Thoracic aorta (tissue), 2 donors: Measurements from ENCODE around the gene BSPRY. TPM values are rescaled to one million over a fixed set of nuclear protein-coding genes. Genes with fewer than 3 reads are reported as not detected.

Source experiments
- ATAC-seq: fragments of 150-250 bp; one replicate; pipeline ENCODE4 v1.8.0; 2017; ENCODE audit warnings: low read depth; ENCODE audit not compliant: insufficient number of reproducible peaks, low FRiP score
- DNase-seq: peaks from one replicate; pipeline ENCODE4 v3.0.0-alpha.2; 2020; ENCODE audit warnings: low spot score
- H3K27ac ChIP-seq, 2 donors: fragments of 200-600 bp; sonication (generic); 1 replicate in 1 of 2; 2 replicates in 1 of 2; pipeline ENCODE4 v1.5.1; 2016; ENCODE audit warnings: mild to moderate bottlenecking in 2 of 2, moderate library complexity in 2 of 2
- H3K27me3 ChIP-seq: fragments of 200-600 bp; sonication (generic); replicated peaks from 2 replicates; pipeline ENCODE4 v1.6.0; 2016; ENCODE audit warnings: mild to moderate bottlenecking; ENCODE audit not compliant: insufficient read depth
- H3K36me3 ChIP-seq: fragments of 200-600 bp; sonication (generic); one replicate; pipeline ENCODE4 v1.5.1; 2016
- H3K4me1 ChIP-seq, 2 donors: fragments of 200-600 bp; sonication (generic); 1 replicate in 1 of 2; 2 replicates in 1 of 2; pipeline versions ENCODE4 v1.5.1 to v1.6.0; 2016; ENCODE audit warnings: low read depth in 2 of 2, mild to moderate bottlenecking in 1 of 2; ENCODE audit not compliant: control insufficient read depth in 1 of 2
- H3K4me3 ChIP-seq: fragments of 200-600 bp; sonication (generic); 2 replicates; pipeline ENCODE4 v1.5.1; 2016; ENCODE audit warnings: mild to moderate bottlenecking
- H3K9me3 ChIP-seq: fragments of 200-600 bp; sonication (generic); 2 replicates; pipeline ENCODE4 v1.5.1; 2016
- total RNA-seq, 2 donors: library from RNA; depleted of rRNA; stranded (reverse); fragments of >200 nt; gene quantifications; one replicate each; pipeline versions ENCODE4 v1.1.0 to v1.2.3, GENCODE V29; 2016
- TF ChIP-seq, protein P1 (sequence below): fragments of 200-600 bp; sonication (generic); IDR thresholded peaks from one replicate; pipeline ENCODE4 v1.5.1; 2019; ENCODE audit warnings: antibody characterized with exemption

The BSPRY gene
- total RNA-seq, 2 donors from 2014 or later, result 0.14 TPM; not detected in 1

DNA sequence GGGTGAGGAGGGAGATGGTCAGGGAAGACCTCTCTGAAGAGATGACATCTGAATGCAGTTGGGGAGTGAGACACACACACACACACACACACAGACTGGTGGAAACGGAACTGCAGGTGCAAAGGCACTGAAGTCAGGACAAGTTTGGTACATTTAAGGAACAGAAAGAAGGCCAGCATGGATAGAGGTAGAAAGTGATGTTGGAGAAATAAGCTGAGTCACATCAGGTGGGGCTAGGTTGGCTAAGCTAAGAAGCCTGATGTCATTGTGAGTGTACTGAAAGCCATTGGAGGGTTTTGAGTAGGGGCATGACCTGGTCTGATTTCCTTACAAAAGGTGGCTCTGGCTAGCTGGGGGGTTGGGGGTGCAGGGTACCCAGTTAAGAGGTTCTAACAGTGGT lies 3.1 kb downstream of the BSPRY start:
- no peak overlapping the region for H3K4me3 ChIP-seq
- ATAC-seq, result no peak
- peaks cover 4 to 13% of the 10 kb centered on the region in 2 donors for H3K4me1 ChIP-seq
- no peaks in the 10 kb centered on the region for H3K36me3 ChIP-seq
- no peak for DNase-seq
- no peaks in the 10 kb centered on the region for H3K9me3 ChIP-seq
- H3K27ac ChIP-seq, result no peak overlapping the region
- TF ChIP-seq, protein P1, sequence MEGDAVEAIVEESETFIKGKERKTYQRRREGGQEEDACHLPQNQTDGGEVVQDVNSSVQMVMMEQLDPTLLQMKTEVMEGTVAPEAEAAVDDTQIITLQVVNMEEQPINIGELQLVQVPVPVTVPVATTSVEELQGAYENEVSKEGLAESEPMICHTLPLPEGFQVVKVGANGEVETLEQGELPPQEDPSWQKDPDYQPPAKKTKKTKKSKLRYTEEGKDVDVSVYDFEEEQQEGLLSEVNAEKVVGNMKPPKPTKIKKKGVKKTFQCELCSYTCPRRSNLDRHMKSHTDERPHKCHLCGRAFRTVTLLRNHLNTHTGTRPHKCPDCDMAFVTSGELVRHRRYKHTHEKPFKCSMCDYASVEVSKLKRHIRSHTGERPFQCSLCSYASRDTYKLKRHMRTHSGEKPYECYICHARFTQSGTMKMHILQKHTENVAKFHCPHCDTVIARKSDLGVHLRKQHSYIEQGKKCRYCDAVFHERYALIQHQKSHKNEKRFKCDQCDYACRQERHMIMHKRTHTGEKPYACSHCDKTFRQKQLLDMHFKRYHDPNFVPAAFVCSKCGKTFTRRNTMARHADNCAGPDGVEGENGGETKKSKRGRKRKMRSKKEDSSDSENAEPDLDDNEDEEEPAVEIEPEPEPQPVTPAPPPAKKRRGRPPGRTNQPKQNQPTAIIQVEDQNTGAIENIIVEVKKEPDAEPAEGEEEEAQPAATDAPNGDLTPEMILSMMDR, result no peak
- no peaks in the 10 kb centered on the region for H3K27me3 ChIP-seq

DNA sequence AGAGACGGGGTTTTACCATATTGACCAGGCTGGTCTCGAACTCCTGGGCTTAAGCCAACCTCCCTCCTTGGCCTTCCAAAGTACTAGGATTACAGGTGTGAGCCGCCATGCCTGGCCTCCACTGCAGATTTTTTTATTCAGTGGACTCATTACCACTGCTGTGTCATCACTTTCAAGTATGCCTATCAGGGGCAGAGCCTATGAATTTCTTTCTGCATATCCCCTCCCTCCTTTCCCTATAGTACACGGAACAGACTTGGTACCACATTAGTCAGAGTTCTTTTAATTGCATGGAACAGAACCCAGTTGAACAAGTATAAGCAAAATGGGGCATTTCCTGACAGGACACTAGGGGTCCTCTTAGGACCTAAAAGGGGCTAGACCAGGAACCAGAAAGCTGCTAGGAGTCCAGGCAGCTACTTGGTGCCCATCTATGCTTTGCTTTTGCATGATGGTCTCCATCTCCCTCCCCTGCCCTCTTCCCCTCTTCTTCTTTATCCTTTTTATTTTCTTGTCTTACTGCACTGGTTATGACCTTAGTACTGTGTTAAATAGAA lies 5.8 kb downstream of the BSPRY start:
- no peaks in the 10 kb centered on the region for H3K36me3 ChIP-seq
- no peaks in the 10 kb centered on the region for H3K27me3 ChIP-seq
- no peaks in the 10 kb centered on the region for H3K9me3 ChIP-seq
- TF ChIP-seq, protein P1, result no peak
- no peak for DNase-seq
- H3K27ac ChIP-seq, result no peak overlapping the region
- peaks cover under 1 to 7% of the 10 kb centered on the region in 2 donors for H3K4me1 ChIP-seq
- no peak for ATAC-seq
- H3K4me3 ChIP-seq, result no peak overlapping the region

DNA sequence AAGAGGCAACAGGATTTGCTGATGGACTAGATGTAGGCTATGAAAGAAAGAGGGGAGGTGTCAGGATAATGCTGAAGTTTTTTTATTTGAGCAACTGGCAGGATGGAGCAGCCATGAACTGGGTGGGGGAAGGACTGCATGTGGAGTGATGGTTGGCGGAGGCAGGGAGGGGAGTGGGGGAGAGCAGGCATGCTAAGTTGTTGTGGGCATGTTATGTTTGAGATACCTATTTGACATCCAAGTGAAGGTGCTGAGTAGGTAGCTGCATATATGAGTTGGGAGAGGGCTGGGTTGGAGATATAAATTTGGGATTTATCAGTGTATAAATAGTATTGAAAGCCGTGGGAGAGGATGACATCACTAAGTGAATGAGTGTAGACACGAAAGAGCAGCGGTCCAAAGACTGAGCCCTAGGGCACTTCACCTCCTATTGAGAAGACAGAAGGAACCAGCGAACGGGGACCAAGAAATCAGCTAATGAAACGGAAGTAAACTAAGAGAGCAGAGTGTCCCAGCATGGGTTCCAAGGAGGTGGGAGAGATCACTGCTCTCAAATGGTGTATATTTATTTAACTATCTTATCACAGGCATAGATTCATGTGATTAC lies 7.4 kb downstream of the BSPRY start:
- H3K4me3 ChIP-seq, result no peak overlapping the region
- H3K27me3 ChIP-seq, result no peaks in the 10 kb centered on the region
- TF ChIP-seq, protein P1, result no peak
- H3K4me1 ChIP-seq, result no peaks in the 10 kb centered on the region
- ATAC-seq, result no peak
- DNase-seq, result no peak
- no peak overlapping the region for H3K27ac ChIP-seq
- H3K9me3 ChIP-seq, result no peaks in the 10 kb centered on the region
- no peaks in the 10 kb centered on the region for H3K36me3 ChIP-seq

DNA sequence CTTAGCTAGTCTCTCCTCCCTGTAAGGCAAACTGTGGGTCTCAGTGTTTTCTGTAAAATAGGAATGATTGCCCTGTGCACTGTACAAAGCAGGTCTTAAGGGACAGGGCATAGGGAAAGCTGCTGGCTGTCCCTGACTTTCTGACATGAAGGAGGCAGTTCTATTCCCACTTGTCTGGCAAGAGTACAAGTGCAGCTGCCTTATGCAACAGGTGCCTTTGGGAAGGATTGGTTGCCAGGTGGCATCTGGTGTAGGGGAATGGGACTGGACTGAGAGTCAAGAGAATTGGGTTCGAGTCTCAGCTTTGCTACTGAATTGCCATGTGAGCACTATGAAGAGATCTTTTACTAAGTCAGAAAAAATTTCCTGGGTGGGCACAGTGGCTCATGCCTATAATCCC lies 10.0 kb downstream of the BSPRY start:
- TF ChIP-seq, protein P1, result no peak
- Histone ChIP-seq H3K36me3 (no peaks in the 10 kb centered on the region), H3K27me3 (no peaks in the 10 kb centered on the region), H3K9me3 (no peaks in the 10 kb centered on the region), H3K4me3 (no peak overlapping the region), H3K4me1 (no peaks in the 10 kb centered on the region), H3K27ac (no peak overlapping the region)
- DNase-seq, result no peak
- no peak for ATAC-seq

DNA sequence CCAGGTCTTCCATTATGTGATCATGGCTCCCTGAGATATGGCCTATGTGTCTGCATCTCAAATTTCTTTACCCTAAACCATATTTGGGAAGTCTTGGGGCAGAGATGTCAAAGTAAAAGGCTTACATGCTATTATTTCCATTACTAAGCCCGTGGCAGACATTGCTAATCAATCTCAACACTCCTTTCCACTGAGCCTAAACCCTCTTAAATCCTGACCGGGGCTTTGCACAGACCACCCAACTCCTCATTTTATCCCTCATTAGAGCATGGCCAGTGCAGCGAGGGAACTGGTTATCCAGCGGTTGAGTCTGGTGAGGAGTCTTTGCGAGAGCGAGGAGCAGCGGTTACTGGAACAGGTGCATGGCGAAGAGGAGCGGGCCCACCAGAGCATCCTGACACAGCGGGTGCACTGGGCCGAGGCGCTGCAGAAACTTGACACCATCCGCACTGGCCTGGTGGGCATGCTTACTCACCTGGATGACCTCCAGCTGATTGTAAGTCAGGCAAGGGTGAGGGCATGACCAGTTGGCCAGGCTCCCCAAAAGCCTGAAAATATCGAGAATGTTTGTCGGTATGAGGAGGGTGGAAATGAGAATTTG lies 11.0 kb downstream of the BSPRY start:
- Histone ChIP-seq H3K9me3 (no peaks in the 10 kb centered on the region), H3K36me3 (no peaks in the 10 kb centered on the region), H3K27me3 (no peaks in the 10 kb centered on the region), H3K4me3 (no peak overlapping the region), H3K4me1 (no peaks in the 10 kb centered on the region), H3K27ac (no peak overlapping the region)
- TF ChIP-seq, protein P1, result no peak
- ATAC-seq (no peak), DNase-seq (no peak)
